WTC11 (cell line): ENCODE results near the gene NWD2. TPM values are rescaled to one million over a fixed set of nuclear protein-coding genes. Genes with fewer than 3 reads are reported as not detected.

Experiments used
- ATAC-seq: fragments of 200-7000 bp; cut with Tn5 transposase; 2 replicates; pipeline ENCODE4 v1.10.0; 2021; ENCODE audit warnings: mild to moderate bottlenecking, moderate library complexity
- CTCF ChIA-PET: fragments of 300-600 bp; sonication (Branson Sonifier 250); formaldehyde crosslinking; loops from one replicate; lab custom pipeline; 2021; ENCODE audit warnings: antibody characterized with exemption; lab: Charles Lee
- POLR2A ChIA-PET: fragments of 350-600 bp; sonication (Branson Sonifier 250); formaldehyde crosslinking; loops from one replicate; lab custom pipeline; 2021; ENCODE audit warnings: antibody characterized with exemption; lab: Charles Lee
- DNase-seq: peaks from one replicate; pipeline ENCODE4 v3.0.0; 2021; ENCODE audit warnings: low spot score
- H3K27ac Mint-ChIP-seq: 2 replicates; pipeline ENCODE4 v1.8.0; 2021; ENCODE audit warnings: mixed read lengths
- H3K27me3 Mint-ChIP-seq: 2 replicates; pipeline ENCODE4 v1.8.0; 2021; ENCODE audit warnings: low read depth, mild to moderate bottlenecking, moderate library complexity, mixed read lengths
- H3K36me3 Mint-ChIP-seq: 2 replicates; pipeline ENCODE4 v1.8.0; 2021; ENCODE audit warnings: mixed read lengths
- H3K4me1 Mint-ChIP-seq: 2 replicates; pipeline ENCODE4 v1.8.0; 2022; ENCODE audit warnings: mixed read lengths
- H3K4me3 Mint-ChIP-seq: 2 replicates; pipeline ENCODE4 v1.8.0; 2021; ENCODE audit warnings: mild to moderate bottlenecking, moderate library complexity, mixed read lengths
- H3K9me3 Mint-ChIP-seq: 2 replicates; pipeline ENCODE4 v1.8.0; 2021; ENCODE audit warnings: mixed read lengths
- AFF4 ChIP-seq: sonication (generic); formaldehyde crosslinking; IDR thresholded peaks from 2 replicates; pipeline ENCODE4 v1.8.1; 2023; ENCODE audit warnings: mild to moderate bottlenecking, missing genetic modification reagents, borderline replicate concordance
- CBFB ChIP-seq: sonication (generic); formaldehyde crosslinking; IDR thresholded peaks from 2 replicates; pipeline ENCODE4 v1.8.1; 2022; ENCODE audit warnings: mild to moderate bottlenecking, low read depth, missing genetic modification reagents
- CDX4 ChIP-seq: fragments of 250-450 bp; sonication (Bioruptor Pico); IDR thresholded peaks from 2 replicates; pipeline ENCODE4 v1.9.0; 2021; ENCODE audit warnings: moderate library complexity, mild to moderate bottlenecking, inconsistent platforms, borderline replicate concordance
- CTCF ChIP-seq: fragments of 200-600 bp; IDR thresholded peaks from 2 replicates; pipeline ENCODE4 v1.8.0; 2022; ENCODE audit warnings: antibody characterized with exemption
- IRF2 ChIP-seq: sonication (generic); formaldehyde crosslinking; IDR thresholded peaks from 2 replicates; pipeline ENCODE4 v1.8.0; 2022; ENCODE audit warnings: low read depth, missing genetic modification reagents, borderline replicate concordance
- JUN ChIP-seq: sonication (generic); formaldehyde crosslinking; IDR thresholded peaks from 2 replicates; pipeline ENCODE4 v1.8.0; 2023; ENCODE audit warnings: mild to moderate bottlenecking, missing genetic modification reagents
- MAX ChIP-seq: sonication (generic); formaldehyde crosslinking; IDR thresholded peaks from 2 replicates; pipeline ENCODE4 v1.8.0; 2022; ENCODE audit warnings: mild to moderate bottlenecking, missing genetic modification reagents
- MLX ChIP-seq: sonication (generic); formaldehyde crosslinking; IDR thresholded peaks from 2 replicates; pipeline ENCODE4 v1.8.1; 2023; ENCODE audit warnings: mild to moderate bottlenecking, missing genetic modification reagents, moderate library complexity
- MXD4 ChIP-seq: fragments of 250-450 bp; sonication (Bioruptor Pico); IDR thresholded peaks from 2 replicates; pipeline ENCODE4 v1.8.0; 2021; ENCODE audit warnings: mild to moderate bottlenecking, moderate library complexity, borderline replicate concordance
- ZMAT4 ChIP-seq: fragments of 250-450 bp; sonication (Bioruptor Pico); IDR thresholded peaks from 2 replicates; pipeline ENCODE4 v1.9.0; 2021; ENCODE audit warnings: mild to moderate bottlenecking
- ZNF232 ChIP-seq: sonication (generic); formaldehyde crosslinking; IDR thresholded peaks from 2 replicates; pipeline ENCODE4 v1.8.0; 2022; ENCODE audit warnings: mild to moderate bottlenecking, missing genetic modification reagents
- ZNF396 ChIP-seq: fragments of 250-450 bp; sonication (Bioruptor Pico); IDR thresholded peaks from 2 replicates; pipeline ENCODE4 v1.8.0; 2021; ENCODE audit warnings: mild to moderate bottlenecking, moderate library complexity, borderline replicate concordance
- total RNA-seq: library from RNA; stranded (reverse); gene quantifications from 3 replicates; pipeline ENCODE4 v1.2.3, GENCODE V29; 2021

Gene NWD2
- total RNA-seq, 1 experiment from 2014 or later, result 0.07 TPM

- TF ChIP-seq ZNF232 (CRISPR knock-in tag), result no peak
- no peak for TF ChIP-seq ZNF396 (CRISPR knock-in tag)
- no peak for TF ChIP-seq MLX
- TF ChIP-seq ZMAT4 (CRISPR knock-in tag), result no peak
- TF ChIP-seq MAX (CRISPR knock-in tag), result no peak
Measured at GRCh38 chr4:37381040-37381668, 136.6 kb downstream of the NWD2 start (continued).

- no peak overlapping the region for H3K4me3 Mint-ChIP-seq
Measured at GRCh38 chr4:37383579-37384229, 139.2 kb downstream of the NWD2 start.

More at GRCh38 chr4:37383579-37384229, 139.2 kb downstream of the NWD2 start:
- no peaks in the 10 kb centered on the region for H3K36me3 Mint-ChIP-seq
- DNase-seq, result no peak
- no peaks in the 10 kb centered on the region; the same call in 1 of the 2 replicates for H3K27me3 Mint-ChIP-seq
- TF ChIP-seq MXD4 (CRISPR knock-in tag) (no peak), CTCF (peak; percentile 44; the same call in 1 of the 2 replicates), MAX (CRISPR knock-in tag) (no peak), CDX4 (CRISPR knock-in tag) (no peak), IRF2 (CRISPR knock-in tag) (no peak), CBFB (CRISPR knock-in tag) (no peak), AFF4 (CRISPR knock-in tag) (no peak), JUN (CRISPR knock-in tag) (no peak)
- H3K4me1 Mint-ChIP-seq, result peaks cover 8% of the 10 kb centered on the region
- POLR2A ChIA-PET, result no interaction called here
- no peaks in the 10 kb centered on the region for H3K9me3 Mint-ChIP-seq
- ATAC-seq, result peak; percentile 68
- CTCF ChIA-PET, result interaction anchor here (0.8 to 2.4 kb wide), 5 partner anchors 25 to 468 kb away, joined by 3 to 11 read pairs (median 4); no protein-coding TSS in a partner anchor
- H3K27ac Mint-ChIP-seq, result no peak overlapping the region
